ENCODE data around the gene C3orf80. TPM values are rescaled to one million over a fixed set of nuclear protein-coding genes. Genes with fewer than 3 reads are reported as not detected.

Gene C3orf80
- polyA plus RNA-seq, 2 donors: 5.5 to 8.8 TPM

DNA sequence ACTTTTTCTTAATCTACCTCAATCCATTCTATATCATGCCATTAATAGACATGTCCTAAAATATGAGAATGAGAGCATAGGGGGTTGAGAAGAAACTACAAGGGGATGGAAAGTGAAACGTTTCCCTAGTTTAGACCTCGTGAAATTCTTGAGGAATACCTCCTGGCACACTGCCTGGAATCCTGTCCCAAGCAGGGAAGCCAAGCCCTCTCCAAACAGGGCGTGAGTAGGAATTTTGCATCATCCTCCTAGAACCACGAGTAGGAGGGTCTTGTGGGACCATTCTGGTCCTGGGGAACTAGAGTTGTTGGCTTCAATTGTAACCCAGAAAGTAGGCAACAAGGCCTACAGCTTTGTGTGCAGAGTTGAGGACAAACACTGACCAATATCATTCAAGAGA, 19.6 kb upstream of the C3orf80 start:
- WGBS, 2 donors: 46 to 56% methylated on average over 4 of the region's 4 CpGs
- H3K4me1 ChIP-seq (ENCODE audit: control insufficient read depth in 2 of 2, insufficient read depth in 2 of 2, low read length in 1 of 2): no peaks in the 10 kb centered on the region
- peaks cover 0 to 3% of the 10 kb centered on the region in 2 donors for H3K9me3 ChIP-seq (ENCODE audit: control insufficient read depth in 2 of 2, insufficient read depth in 1 of 2, low read depth in 1 of 2, low read length in 1 of 2)
- H3K36me3 ChIP-seq (ENCODE audit: control insufficient read depth in 2 of 2, insufficient read depth in 2 of 2, low read length in 1 of 2): no peaks in the 10 kb centered on the region
- H3K4me3 ChIP-seq (ENCODE audit: low read depth in 1 of 2, low read length in 2 of 2): no peak overlapping the region
- H3K27me3 ChIP-seq (ENCODE audit: control insufficient read depth in 1 of 2, insufficient read depth in 2 of 2, low read length in 2 of 2): no peaks in the 10 kb centered on the region
- no peak overlapping the region for H3K27ac ChIP-seq (ENCODE audit: low read depth in 2 of 2, low read length in 1 of 2)

DNA sequence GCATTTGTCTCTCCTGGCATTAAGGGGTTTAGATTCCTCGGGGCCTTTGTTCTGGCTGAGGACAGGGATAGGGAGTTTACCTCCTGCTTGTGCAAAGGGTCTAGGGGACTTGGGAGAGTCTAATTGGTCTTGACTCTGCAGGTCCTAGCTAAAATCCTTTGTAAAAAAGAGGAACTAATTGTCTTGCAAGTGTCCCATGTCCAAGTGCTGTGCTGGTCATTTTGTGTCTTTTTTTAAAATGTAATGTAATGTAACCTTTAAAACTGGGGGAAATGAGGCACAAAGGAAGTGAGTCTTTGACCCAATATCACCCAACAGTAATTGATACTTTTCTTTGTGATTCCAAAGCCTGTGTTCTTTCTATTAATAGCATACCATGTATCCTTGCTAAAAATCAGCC, 14.9 kb upstream of the C3orf80 start:
- WGBS, 2 donors: 86 to 91% methylated on average over 1 of the region's 1 CpG
- no peaks in the 10 kb centered on the region for H3K36me3 ChIP-seq (ENCODE audit: control insufficient read depth in 2 of 2, insufficient read depth in 2 of 2, low read length in 1 of 2)
- H3K4me1 ChIP-seq (ENCODE audit: control insufficient read depth in 2 of 2, insufficient read depth in 2 of 2, low read length in 1 of 2): no peaks in the 10 kb centered on the region
- peaks cover 0 to 5% of the 10 kb centered on the region in 2 donors for H3K9me3 ChIP-seq (ENCODE audit: control insufficient read depth in 2 of 2, insufficient read depth in 1 of 2, low read depth in 1 of 2, low read length in 1 of 2)
- H3K27ac ChIP-seq (ENCODE audit: low read depth in 2 of 2, low read length in 1 of 2): no peak overlapping the region
- H3K4me3 ChIP-seq (ENCODE audit: low read depth in 1 of 2, low read length in 2 of 2): no peak overlapping the region
- H3K27me3 ChIP-seq (ENCODE audit: control insufficient read depth in 1 of 2, insufficient read depth in 2 of 2, low read length in 2 of 2): no peaks in the 10 kb centered on the region

DNA sequence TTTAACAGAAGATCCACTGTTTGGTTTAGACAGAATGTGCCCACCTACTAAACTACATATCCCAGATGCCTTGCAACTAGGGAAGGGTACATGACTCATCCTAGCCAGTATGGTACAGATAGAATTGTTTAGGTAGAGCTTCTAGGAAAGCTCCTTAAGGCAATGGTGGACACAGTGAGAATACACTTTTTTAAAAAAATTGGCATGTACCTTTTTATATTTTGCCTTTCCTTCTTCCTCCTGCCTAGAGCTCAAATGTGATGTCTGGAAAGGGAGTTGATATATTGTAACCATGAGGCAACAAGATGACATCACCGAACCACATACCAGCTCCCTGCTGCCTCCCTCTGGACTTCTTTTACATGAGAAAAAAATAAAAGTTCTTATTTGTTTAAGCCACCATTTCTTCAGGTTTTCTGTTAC, 14.4 kb upstream of the C3orf80 start:
- WGBS, 2 donors: 76 to 81% methylated on average over 1 of the region's 1 CpG
- H3K36me3 ChIP-seq (ENCODE audit: control insufficient read depth in 2 of 2, insufficient read depth in 2 of 2, low read length in 1 of 2): no peaks in the 10 kb centered on the region

DNA sequence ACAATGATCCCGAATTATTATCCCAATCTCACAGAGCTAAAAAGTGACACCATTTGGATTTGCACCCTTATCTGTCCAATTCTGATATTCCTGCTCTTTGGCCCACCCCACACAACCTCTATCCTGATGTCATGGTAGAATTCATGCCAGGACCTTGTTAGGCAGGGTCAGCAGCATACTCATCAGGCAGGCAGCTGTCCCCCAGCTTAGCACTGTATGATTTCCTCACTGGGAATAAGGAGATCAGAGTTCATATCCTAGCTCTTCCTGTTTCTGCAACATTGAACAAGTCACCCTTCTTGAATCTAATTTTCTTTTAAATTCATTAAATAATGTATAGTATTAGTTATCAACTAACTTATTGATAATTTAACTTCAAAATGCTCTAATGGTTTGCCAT, 12.0 kb upstream of the C3orf80 start:
- peaks cover 0 to 2% of the 10 kb centered on the region in 2 donors for H3K9me3 ChIP-seq (ENCODE audit: control insufficient read depth in 2 of 2, insufficient read depth in 1 of 2, low read depth in 1 of 2, low read length in 1 of 2)
- no peaks in the 10 kb centered on the region for H3K27me3 ChIP-seq (ENCODE audit: control insufficient read depth in 1 of 2, insufficient read depth in 2 of 2, low read length in 2 of 2)
- 85 to 88% methylated on average over 1 of the region's 1 CpG for WGBS, 2 donors
- H3K4me1 ChIP-seq (ENCODE audit: control insufficient read depth in 2 of 2, insufficient read depth in 2 of 2, low read length in 1 of 2): no peaks in the 10 kb centered on the region
- H3K4me3 ChIP-seq (ENCODE audit: low read depth in 1 of 2, low read length in 2 of 2): no peak overlapping the region
- no peak overlapping the region for H3K27ac ChIP-seq (ENCODE audit: low read depth in 2 of 2, low read length in 1 of 2)
- no peaks in the 10 kb centered on the region for H3K36me3 ChIP-seq (ENCODE audit: control insufficient read depth in 2 of 2, insufficient read depth in 2 of 2, low read length in 1 of 2)

More for the DNA sequence above, 14.4 kb upstream of the C3orf80 start:
- Histone ChIP-seq H3K4me1 (ENCODE audit: control insufficient read depth in 2 of 2, insufficient read depth in 2 of 2, low read length in 1 of 2) (no peaks in the 10 kb centered on the region), H3K4me3 (ENCODE audit: low read depth in 1 of 2, low read length in 2 of 2) (no peak overlapping the region), H3K27me3 (ENCODE audit: control insufficient read depth in 1 of 2, insufficient read depth in 2 of 2, low read length in 2 of 2) (no peaks in the 10 kb centered on the region), H3K27ac (ENCODE audit: low read depth in 2 of 2, low read length in 1 of 2) (no peak overlapping the region), H3K9me3 (ENCODE audit: control insufficient read depth in 2 of 2, insufficient read depth in 1 of 2, low read depth in 1 of 2, low read length in 1 of 2) (peaks cover 0 to 2% of the 10 kb centered on the region in 2 donors)

DNA sequence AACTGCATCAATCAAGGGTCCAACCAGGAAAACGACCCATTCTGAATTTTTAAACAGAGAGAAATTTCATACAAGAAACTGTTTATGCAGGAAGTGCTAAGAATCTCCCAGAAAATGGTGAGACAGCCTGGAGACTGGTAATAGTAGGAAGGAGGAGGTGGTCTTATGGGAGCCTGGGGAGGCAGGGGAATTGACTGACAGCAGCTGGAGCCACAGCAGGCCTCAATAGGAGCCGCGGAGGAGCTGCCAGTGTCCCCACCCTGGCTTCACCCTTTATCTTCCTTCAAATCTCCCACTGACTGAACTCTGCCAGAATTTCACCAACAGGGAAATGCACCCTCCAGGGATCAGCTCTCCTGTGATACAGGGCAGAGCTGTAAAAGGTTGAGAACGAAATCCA, 7.5 kb upstream of the C3orf80 start:
- WGBS, 2 donors: 63 to 69% methylated on average over 4 of the region's 4 CpGs
- Histone ChIP-seq H3K27ac (ENCODE audit: low read depth in 2 of 2, low read length in 1 of 2) (no peak overlapping the region), H3K4me3 (ENCODE audit: low read depth in 1 of 2, low read length in 2 of 2) (no peak overlapping the region), H3K4me1 (ENCODE audit: control insufficient read depth in 2 of 2, insufficient read depth in 2 of 2, low read length in 1 of 2) (no peaks in the 10 kb centered on the region), H3K27me3 (ENCODE audit: control insufficient read depth in 1 of 2, insufficient read depth in 2 of 2, low read length in 2 of 2) (peaks cover 0 to 2% of the 10 kb centered on the region in 2 donors), H3K9me3 (ENCODE audit: control insufficient read depth in 2 of 2, insufficient read depth in 1 of 2, low read depth in 1 of 2, low read length in 1 of 2) (no peaks in the 10 kb centered on the region), H3K36me3 (ENCODE audit: control insufficient read depth in 2 of 2, insufficient read depth in 2 of 2, low read length in 1 of 2) (no peaks in the 10 kb centered on the region)

DNA sequence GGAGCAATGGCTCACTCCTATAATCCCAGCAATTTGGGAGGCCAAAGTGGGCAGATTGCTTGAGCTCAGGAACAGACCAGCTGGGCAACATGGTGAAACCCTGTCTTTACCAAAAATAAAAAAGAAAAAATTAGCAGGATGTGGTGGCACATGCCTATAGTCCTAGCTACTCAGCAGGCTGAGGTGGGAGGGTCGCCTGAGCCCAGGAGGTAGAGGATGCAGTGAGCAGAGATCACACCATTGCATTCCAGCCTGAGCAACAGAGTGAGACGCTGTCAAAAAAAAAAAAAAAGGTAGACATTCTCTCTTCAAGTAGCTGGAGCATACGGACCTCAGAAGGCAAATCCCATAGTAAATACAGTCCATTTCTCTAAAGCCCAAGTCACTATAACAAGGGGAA, 7.1 kb upstream of the C3orf80 start:
- no peak overlapping the region for H3K4me3 ChIP-seq (ENCODE audit: low read depth in 1 of 2, low read length in 2 of 2)
- H3K27ac ChIP-seq (ENCODE audit: low read depth in 2 of 2, low read length in 1 of 2): no peak overlapping the region
- no peaks in the 10 kb centered on the region for H3K36me3 ChIP-seq (ENCODE audit: control insufficient read depth in 2 of 2, insufficient read depth in 2 of 2, low read length in 1 of 2)
- WGBS, 2 donors: 42 to 63% methylated on average over 3 of the region's 3 CpGs
- H3K27me3 ChIP-seq (ENCODE audit: control insufficient read depth in 1 of 2, insufficient read depth in 2 of 2, low read length in 2 of 2): peaks cover 0 to 2% of the 10 kb centered on the region in 2 donors
- H3K9me3 ChIP-seq (ENCODE audit: control insufficient read depth in 2 of 2, insufficient read depth in 1 of 2, low read depth in 1 of 2, low read length in 1 of 2): no peaks in the 10 kb centered on the region
- H3K4me1 ChIP-seq (ENCODE audit: control insufficient read depth in 2 of 2, insufficient read depth in 2 of 2, low read length in 1 of 2): no peaks in the 10 kb centered on the region

DNA sequence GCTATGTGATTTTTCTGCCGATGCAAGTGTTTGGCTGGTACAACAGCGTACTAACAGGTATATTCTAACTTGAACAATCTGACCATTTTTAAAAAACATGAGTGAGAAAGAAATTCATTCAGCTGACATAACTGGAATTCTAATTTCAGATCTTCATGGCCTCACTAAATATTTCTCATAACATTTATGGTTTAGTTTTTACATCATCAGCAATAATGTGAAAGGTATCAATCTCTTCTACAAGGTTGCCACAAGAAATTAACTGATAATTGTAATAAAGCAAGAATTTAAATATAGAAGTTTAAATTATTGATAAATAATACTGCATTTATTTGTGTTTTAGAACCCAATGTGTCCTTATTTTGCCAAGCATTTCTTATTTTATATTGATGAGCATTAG, 5.2 kb upstream of the C3orf80 start:
- H3K4me1 ChIP-seq (ENCODE audit: control insufficient read depth in 2 of 2, insufficient read depth in 2 of 2, low read length in 1 of 2): peaks cover 2 to 4% of the 10 kb centered on the region in 2 donors
- H3K36me3 ChIP-seq (ENCODE audit: control insufficient read depth in 2 of 2, insufficient read depth in 2 of 2, low read length in 1 of 2): no peaks in the 10 kb centered on the region
- WGBS, 2 donors: 94 to 96% methylated on average over 2 of the region's 2 CpGs

DNA sequence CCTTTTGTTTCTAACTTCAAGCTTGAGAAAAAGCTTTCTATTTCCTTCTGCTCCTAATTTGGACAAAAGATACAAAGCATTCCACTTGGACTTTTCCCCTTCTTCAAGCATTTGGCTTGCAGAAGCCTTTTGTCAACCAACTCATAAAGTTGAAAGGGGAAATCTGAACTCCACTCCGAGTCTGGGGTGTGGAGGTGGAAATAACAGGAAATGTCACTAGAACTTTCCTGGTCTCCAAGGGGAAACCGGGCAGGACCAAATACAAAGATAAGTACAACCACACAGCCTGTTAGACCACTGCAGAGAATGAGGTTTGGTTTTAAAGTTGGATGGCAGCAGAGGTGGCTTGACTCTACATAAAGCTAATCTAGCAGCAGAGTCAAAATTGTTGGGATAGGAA, 4.2 kb upstream of the C3orf80 start:
- Histone ChIP-seq H3K27ac (ENCODE audit: low read depth in 2 of 2, low read length in 1 of 2) (no peak overlapping the region), H3K4me3 (ENCODE audit: low read depth in 1 of 2, low read length in 2 of 2) (no peak overlapping the region), H3K9me3 (ENCODE audit: control insufficient read depth in 2 of 2, insufficient read depth in 1 of 2, low read depth in 1 of 2, low read length in 1 of 2) (peaks cover 0 to 2% of the 10 kb centered on the region in 2 donors), H3K36me3 (ENCODE audit: control insufficient read depth in 2 of 2, insufficient read depth in 2 of 2, low read length in 1 of 2) (no peaks in the 10 kb centered on the region), H3K4me1 (ENCODE audit: control insufficient read depth in 2 of 2, insufficient read depth in 2 of 2, low read length in 1 of 2) (peaks cover 4 to 6% of the 10 kb centered on the region in 2 donors), H3K27me3 (ENCODE audit: control insufficient read depth in 1 of 2, insufficient read depth in 2 of 2, low read length in 2 of 2) (peaks cover 0 to 14% of the 10 kb centered on the region in 2 donors)
- 39 to 48% methylated on average over 2 of the region's 2 CpGs for WGBS, 2 donors

More for the DNA sequence above, 5.2 kb upstream of the C3orf80 start:
- peaks cover 0 to 7% of the 10 kb centered on the region in 2 donors for H3K27me3 ChIP-seq (ENCODE audit: control insufficient read depth in 1 of 2, insufficient read depth in 2 of 2, low read length in 2 of 2)
- peaks cover 0 to 2% of the 10 kb centered on the region in 2 donors for H3K9me3 ChIP-seq (ENCODE audit: control insufficient read depth in 2 of 2, insufficient read depth in 1 of 2, low read depth in 1 of 2, low read length in 1 of 2)
- H3K27ac ChIP-seq (ENCODE audit: low read depth in 2 of 2, low read length in 1 of 2): no peak overlapping the region
- no peak overlapping the region for H3K4me3 ChIP-seq (ENCODE audit: low read depth in 1 of 2, low read length in 2 of 2)

DNA sequence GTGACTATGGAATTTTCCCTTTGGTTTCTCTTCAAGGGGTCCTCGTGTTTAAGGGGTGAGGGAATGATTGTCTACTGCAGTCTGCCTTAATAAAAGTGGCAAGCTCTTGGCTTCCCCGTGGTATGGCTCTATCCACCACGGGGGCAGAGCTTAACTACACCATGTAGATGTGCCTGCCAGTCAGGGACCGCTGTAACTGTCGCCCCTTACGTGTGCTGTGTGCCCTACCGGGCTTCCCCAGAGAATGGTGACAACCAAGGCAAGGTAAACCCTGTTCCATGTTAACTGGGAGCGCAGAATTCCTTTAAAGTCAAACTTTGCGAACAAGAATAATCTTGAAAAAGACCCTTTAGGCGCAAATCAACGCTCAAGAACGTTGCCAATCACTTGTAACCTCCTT, 966 bp upstream of the C3orf80 start:
- WGBS, 2 donors: 34 to 35% methylated on average over 12 of the region's 12 CpGs
- Histone ChIP-seq H3K4me3 (ENCODE audit: low read depth in 1 of 2, low read length in 2 of 2) (peak overlapping the region in 1 of 2 donors; percentile 62), H3K27me3 (ENCODE audit: control insufficient read depth in 1 of 2, insufficient read depth in 2 of 2, low read length in 2 of 2) (peaks cover 0 to 22% of the 10 kb centered on the region in 2 donors), H3K9me3 (ENCODE audit: control insufficient read depth in 2 of 2, insufficient read depth in 1 of 2, low read depth in 1 of 2, low read length in 1 of 2) (peaks cover 0 to 9% of the 10 kb centered on the region in 2 donors), H3K36me3 (ENCODE audit: control insufficient read depth in 2 of 2, insufficient read depth in 2 of 2, low read length in 1 of 2) (peaks cover 0 to 4% of the 10 kb centered on the region in 2 donors), H3K27ac (ENCODE audit: low read depth in 2 of 2, low read length in 1 of 2) (no peak overlapping the region), H3K4me1 (ENCODE audit: control insufficient read depth in 2 of 2, insufficient read depth in 2 of 2, low read length in 1 of 2) (peaks cover 7 to 14% of the 10 kb centered on the region in 2 donors)

DNA sequence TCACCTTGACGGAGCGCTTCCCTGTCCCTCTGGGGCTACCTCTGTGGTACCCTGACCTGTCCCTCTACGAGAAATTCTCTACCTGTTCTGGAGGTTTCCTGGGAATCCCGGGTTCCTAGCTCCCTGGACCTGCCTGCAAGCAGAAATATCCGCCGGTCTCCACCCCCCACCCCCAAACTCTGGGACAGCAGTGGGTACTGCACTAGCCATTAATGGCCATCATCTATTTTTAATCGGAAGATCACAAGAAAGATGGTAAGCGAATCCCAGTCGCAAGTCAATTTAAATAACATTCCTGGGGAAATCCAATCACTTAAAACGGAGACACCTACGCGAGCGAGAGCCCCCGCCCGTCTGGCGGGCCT, 429 bp upstream of the C3orf80 start:
- Histone ChIP-seq H3K27me3 (ENCODE audit: control insufficient read depth in 1 of 2, insufficient read depth in 2 of 2, low read length in 2 of 2) (peaks cover 0 to 22% of the 10 kb centered on the region in 2 donors), H3K9me3 (ENCODE audit: control insufficient read depth in 2 of 2, insufficient read depth in 1 of 2, low read depth in 1 of 2, low read length in 1 of 2) (peaks cover 0 to 9% of the 10 kb centered on the region in 2 donors), H3K36me3 (ENCODE audit: control insufficient read depth in 2 of 2, insufficient read depth in 2 of 2, low read length in 1 of 2) (peaks cover 0 to 4% of the 10 kb centered on the region in 2 donors), H3K4me3 (ENCODE audit: low read depth in 1 of 2, low read length in 2 of 2) (peak overlapping the region; percentile 62 to 84), H3K27ac (ENCODE audit: low read depth in 2 of 2, low read length in 1 of 2) (no peak overlapping the region), H3K4me1 (ENCODE audit: control insufficient read depth in 2 of 2, insufficient read depth in 2 of 2, low read length in 1 of 2) (peaks cover 7 to 14% of the 10 kb centered on the region in 2 donors)
- WGBS, 2 donors: 9 to 11% methylated on average over 16 of the region's 16 CpGs
